HG02759 (cell line): ENCODE measurements around the gene P3H2.

Experiments used
- ATAC-seq: cut with Tn5 transposase; IDR thresholded peaks from one replicate; pipeline ENCODE4 v1.9.1; 2021; ENCODE audit warnings: mild to moderate bottlenecking, moderate library complexity; ENCODE audit not compliant: unreplicated experiment

P3H2 gene

GRCh38 chr3:190058521-190059241, 62.0 kb downstream of the P3H2 start:
- no peak for ATAC-seq

- ATAC-seq: no peak
These were observed 64.0 kb downstream of the P3H2 start for GRCh38 chr3:190056742-190057141.

- ATAC-seq: no peak
These were observed 64.9 kb downstream of the P3H2 start for GRCh38 chr3:190055773-190056172.

GRCh38 chr3:190053919-190054672, 66.6 kb downstream of the P3H2 start:
- no peak for ATAC-seq

GRCh38 chr3:190051641-190052040, 69.1 kb downstream of the P3H2 start:
- ATAC-seq: no peak

- no peak for ATAC-seq
These were observed 71.7 kb downstream of the P3H2 start for GRCh38 chr3:190048932-190049441.

- ATAC-seq: no peak
These were observed 75.7 kb downstream of the P3H2 start for GRCh38 chr3:190044974-190045373.

GRCh38 chr3:190044142-190044541, 76.6 kb downstream of the P3H2 start:
- no peak for ATAC-seq

GRCh38 chr3:190043741-190044140, 77.0 kb downstream of the P3H2 start:
- ATAC-seq: no peak

- ATAC-seq: no peak
These were observed 78.1 kb downstream of the P3H2 start for GRCh38 chr3:190042558-190042957.

- no peak for ATAC-seq
These were observed 79.2 kb downstream of the P3H2 start for GRCh38 chr3:190041333-190042041.

GRCh38 chr3:190040145-190040544, 80.6 kb downstream of the P3H2 start:
- ATAC-seq: no peak

GRCh38 chr3:190038050-190038933, 82.4 kb downstream of the P3H2 start:
- ATAC-seq: no peak

- ATAC-seq: no peak
These were observed 84.1 kb downstream of the P3H2 start for GRCh38 chr3:190036631-190037030.

GRCh38 chr3:190034446-190034845, 86.3 kb downstream of the P3H2 start:
- ATAC-seq: no peak

GRCh38 chr3:190032923-190033322, 87.8 kb downstream of the P3H2 start:
- no peak for ATAC-seq

GRCh38 chr3:190031887-190032752, 88.6 kb downstream of the P3H2 start:
- no peak for ATAC-seq

GRCh38 chr3:190027116-190027515, 93.6 kb downstream of the P3H2 start:
- ATAC-seq: no peak

- ATAC-seq: no peak
These were observed 94.5 kb downstream of the P3H2 start for GRCh38 chr3:190026154-190026553.

GRCh38 chr3:190024912-190025311, 95.8 kb downstream of the P3H2 start:
- ATAC-seq: no peak
